WTC11 (cell line): ENCODE measurements around the gene NPSR1. TPM values are rescaled to one million over a fixed set of nuclear protein-coding genes. Genes with fewer than 3 reads are reported as not detected.

ENCODE experiments used
- ATAC-seq: fragments of 200-7000 bp; cut with Tn5 transposase; 2 replicates; pipeline ENCODE4 v1.10.0; 2021; ENCODE audit warnings: mild to moderate bottlenecking, moderate library complexity
- CTCF ChIA-PET: fragments of 300-600 bp; sonication (Branson Sonifier 250); formaldehyde crosslinking; loops from one replicate; lab custom pipeline; 2021; ENCODE audit warnings: antibody characterized with exemption; lab: Charles Lee
- POLR2A ChIA-PET: fragments of 350-600 bp; sonication (Branson Sonifier 250); formaldehyde crosslinking; loops from one replicate; lab custom pipeline; 2021; ENCODE audit warnings: antibody characterized with exemption; lab: Charles Lee
- DNase-seq: peaks from one replicate; pipeline ENCODE4 v3.0.0; 2021; ENCODE audit warnings: low spot score
- H3K27ac Mint-ChIP-seq: 2 replicates; pipeline ENCODE4 v1.8.0; 2021; ENCODE audit warnings: mixed read lengths
- H3K27me3 Mint-ChIP-seq: 2 replicates; pipeline ENCODE4 v1.8.0; 2021; ENCODE audit warnings: low read depth, mild to moderate bottlenecking, moderate library complexity, mixed read lengths
- H3K36me3 Mint-ChIP-seq: 2 replicates; pipeline ENCODE4 v1.8.0; 2021; ENCODE audit warnings: mixed read lengths
- H3K4me1 Mint-ChIP-seq: 2 replicates; pipeline ENCODE4 v1.8.0; 2022; ENCODE audit warnings: mixed read lengths
- H3K4me3 Mint-ChIP-seq: 2 replicates; pipeline ENCODE4 v1.8.0; 2021; ENCODE audit warnings: mild to moderate bottlenecking, moderate library complexity, mixed read lengths
- H3K9me3 Mint-ChIP-seq: 2 replicates; pipeline ENCODE4 v1.8.0; 2021; ENCODE audit warnings: mixed read lengths
- ARID4B ChIP-seq: sonication (generic); formaldehyde crosslinking; IDR thresholded peaks from 2 replicates; pipeline ENCODE4 v1.8.0; 2023; ENCODE audit warnings: missing genetic modification reagents, mild to moderate bottlenecking, borderline replicate concordance
- FOXP1 ChIP-seq: sonication (generic); formaldehyde crosslinking; IDR thresholded peaks from 2 replicates; pipeline ENCODE4 v1.8.0; 2022; ENCODE audit warnings: missing genetic modification reagents, mild to moderate bottlenecking, moderate library complexity, borderline replicate concordance
- GABPB1 ChIP-seq: sonication (generic); formaldehyde crosslinking; IDR thresholded peaks from 2 replicates; pipeline ENCODE4 v1.8.1; 2023; ENCODE audit warnings: mild to moderate bottlenecking, missing genetic modification reagents
- GRHL2 ChIP-seq: fragments of 250-450 bp; sonication (Bioruptor Pico); IDR thresholded peaks from 2 replicates; pipeline ENCODE4 v1.8.0; 2022; ENCODE audit warnings: mild to moderate bottlenecking, moderate library complexity; ENCODE audit not compliant: insufficient replicate concordance, severe bottlenecking
- GTF2I ChIP-seq: fragments of 250-450 bp; sonication (Bioruptor Pico); conservative IDR thresholded peaks from 2 replicates; pipeline ENCODE4 v1.4.0; 2021; ENCODE audit warnings: mild to moderate bottlenecking
- HMGXB4 ChIP-seq: sonication (generic); formaldehyde crosslinking; IDR thresholded peaks from 2 replicates; pipeline ENCODE4 v1.8.1; 2023; ENCODE audit warnings: mild to moderate bottlenecking, moderate library complexity, missing genetic modification reagents
- IRF1 ChIP-seq: sonication (generic); formaldehyde crosslinking; IDR thresholded peaks from 2 replicates; pipeline ENCODE4 v1.8.0; 2023; ENCODE audit warnings: missing genetic modification reagents
- JUN ChIP-seq: sonication (generic); formaldehyde crosslinking; IDR thresholded peaks from 2 replicates; pipeline ENCODE4 v1.8.0; 2023; ENCODE audit warnings: mild to moderate bottlenecking, missing genetic modification reagents
- MAX ChIP-seq: sonication (generic); formaldehyde crosslinking; IDR thresholded peaks from 2 replicates; pipeline ENCODE4 v1.8.0; 2022; ENCODE audit warnings: mild to moderate bottlenecking, missing genetic modification reagents
- MXD4 ChIP-seq: fragments of 250-450 bp; sonication (Bioruptor Pico); IDR thresholded peaks from 2 replicates; pipeline ENCODE4 v1.8.0; 2021; ENCODE audit warnings: mild to moderate bottlenecking, moderate library complexity, borderline replicate concordance
- MYBL2 ChIP-seq: sonication (generic); formaldehyde crosslinking; IDR thresholded peaks from 2 replicates; pipeline ENCODE4 v1.8.1; 2023; ENCODE audit warnings: mild to moderate bottlenecking, moderate library complexity, missing genetic modification reagents
- NR1H2 ChIP-seq: sonication (generic); formaldehyde crosslinking; IDR thresholded peaks from 2 replicates; pipeline ENCODE4 v1.9.0; 2021; ENCODE audit warnings: mild to moderate bottlenecking, moderate library complexity, missing genetic modification reagents
- PREB ChIP-seq: sonication (generic); formaldehyde crosslinking; IDR thresholded peaks from 2 replicates; pipeline ENCODE4 v1.8.1; 2022; ENCODE audit warnings: mild to moderate bottlenecking, missing genetic modification reagents, moderate library complexity, borderline replicate concordance
- RELA ChIP-seq: sonication (generic); formaldehyde crosslinking; IDR thresholded peaks from 2 replicates; pipeline ENCODE4 v1.8.1; 2022; ENCODE audit warnings: missing genetic modification reagents, mild to moderate bottlenecking, borderline replicate concordance
- ZBTB21 ChIP-seq: sonication (generic); formaldehyde crosslinking; IDR thresholded peaks from 2 replicates; pipeline ENCODE4 v1.8.1; 2023; ENCODE audit warnings: mild to moderate bottlenecking, missing genetic modification reagents, borderline replicate concordance
- ZBTB43 ChIP-seq: sonication (generic); formaldehyde crosslinking; IDR thresholded peaks from 2 replicates; pipeline ENCODE4 v1.8.1; 2023; ENCODE audit warnings: mild to moderate bottlenecking, missing genetic modification reagents
- ZNF219 ChIP-seq: sonication (generic); formaldehyde crosslinking; IDR thresholded peaks from 2 replicates; pipeline ENCODE4 v1.8.0; 2023; ENCODE audit warnings: missing genetic modification reagents, mild to moderate bottlenecking, borderline replicate concordance
- ZNF263 ChIP-seq: sonication (generic); formaldehyde crosslinking; IDR thresholded peaks from 2 replicates; pipeline ENCODE4 v1.8.1; 2022; ENCODE audit warnings: low read depth, mild to moderate bottlenecking, moderate library complexity, missing genetic modification reagents
- ZNF416 ChIP-seq: fragments of 250-450 bp; sonication (Bioruptor Pico); IDR thresholded peaks from 2 replicates; pipeline ENCODE4 v1.9.0; 2021; ENCODE audit warnings: mild to moderate bottlenecking, inconsistent platforms
- ZNF512 ChIP-seq: sonication (generic); formaldehyde crosslinking; IDR thresholded peaks from 2 replicates; pipeline ENCODE4 v1.8.1; 2022; ENCODE audit warnings: missing genetic modification reagents, borderline replicate concordance
- total RNA-seq: library from RNA; stranded (reverse); gene quantifications from 3 replicates; pipeline ENCODE4 v1.2.3, GENCODE V29; 2021

The NPSR1 gene
- total RNA-seq, 1 experiment from 2014 or later: not detected

- ATAC-seq: no peak
- POLR2A ChIA-PET: no interaction called here
- no peak overlapping the region for H3K27ac Mint-ChIP-seq
- peaks cover 9% of the 10 kb centered on the region for H3K4me1 Mint-ChIP-seq
- no peaks in the 10 kb centered on the region for H3K36me3 Mint-ChIP-seq
- CTCF ChIA-PET: no interaction called here
- H3K4me3 Mint-ChIP-seq: no peak overlapping the region
- TF ChIP-seq NR1H2 (CRISPR knock-in tag): no peak
- no peak for TF ChIP-seq JUN (CRISPR knock-in tag)
- no peak for TF ChIP-seq PREB (CRISPR knock-in tag)
- no peak for TF ChIP-seq FOXP1 (CRISPR knock-in tag)
- no peak for TF ChIP-seq GTF2I (CRISPR knock-in tag)
- no peak for TF ChIP-seq MYBL2 (CRISPR knock-in tag)
- no peak for TF ChIP-seq ZNF512 (CRISPR knock-in tag)
- TF ChIP-seq GRHL2 (CRISPR knock-in tag): no peak
- no peak for TF ChIP-seq IRF1
- H3K27me3 Mint-ChIP-seq: no peaks in the 10 kb centered on the region; the same call in 1 of the 2 replicates
- DNase-seq: no peak
- no peaks in the 10 kb centered on the region for H3K9me3 Mint-ChIP-seq
Observed at GRCh38 chr7:34718867-34719266, 60.8 kb downstream of the NPSR1 start.

GRCh38 chr7:34719636-34720035, 61.6 kb downstream of the NPSR1 start:
- no peaks in the 10 kb centered on the region for H3K36me3 Mint-ChIP-seq

More at GRCh38 chr7:34719636-34720035, 61.6 kb downstream of the NPSR1 start:
- ChIA-PET POLR2A (no interaction called here), CTCF (no interaction called here)
- ATAC-seq (no peak), DNase-seq (no peak)
- no peaks in the 10 kb centered on the region for H3K9me3 Mint-ChIP-seq
- no peaks in the 10 kb centered on the region; the same call in 1 of the 2 replicates for H3K27me3 Mint-ChIP-seq
- H3K27ac Mint-ChIP-seq: no peak overlapping the region
- H3K4me1 Mint-ChIP-seq: peaks cover 9% of the 10 kb centered on the region
- H3K4me3 Mint-ChIP-seq: no peak overlapping the region
- TF ChIP-seq ZNF263 (CRISPR knock-in tag) (no peak), MXD4 (CRISPR knock-in tag) (no peak), MAX (no peak), GABPB1 (CRISPR knock-in tag) (no peak), ZBTB21 (CRISPR knock-in tag) (no peak), ZNF416 (CRISPR knock-in tag) (no peak), RELA (no peak), GRHL2 (CRISPR knock-in tag) (no peak), ARID4B (CRISPR knock-in tag) (no peak), HMGXB4 (no peak), ZBTB43 (CRISPR knock-in tag) (no peak), ZNF219 (no peak)
